DOHH2 (cell line): Measurements from ENCODE around the gene COX11.

Experiments used
- CTCF ChIP-seq: fragments of 200-600 bp; sonication (generic); IDR thresholded peaks from one replicate; pipeline ENCODE4 v1.5.1; 2014; ENCODE audit warnings: antibody characterized with exemption, mild to moderate bottlenecking, low read depth, low read length; ENCODE audit not compliant: poor library complexity, severe bottlenecking
- EZH2phosphoT487 ChIP-seq: fragments of 200-600 bp; sonication (generic); IDR thresholded peaks from 2 replicates; pipeline ENCODE4 v1.6.1; 2017; ENCODE audit warnings: borderline replicate concordance, mild to moderate bottlenecking, antibody characterized with exemption, low read length, moderate library complexity, mixed read lengths

GRCh38 chr17:54971901-54972300 lies 3.4 kb upstream of the COX11 start:
- no peak for TF ChIP-seq CTCF
- no peak for TF ChIP-seq EZH2phosphoT487
